ENCODE measurements around the gene C13orf46. TPM values are rescaled to one million over a fixed set of nuclear protein-coding genes. Genes with fewer than 3 reads are reported as not detected.

The C13orf46 gene
- total and polyA plus RNA-seq, 8 donors = 2.9 to 23.1 (median 10.6) TPM

DNA sequence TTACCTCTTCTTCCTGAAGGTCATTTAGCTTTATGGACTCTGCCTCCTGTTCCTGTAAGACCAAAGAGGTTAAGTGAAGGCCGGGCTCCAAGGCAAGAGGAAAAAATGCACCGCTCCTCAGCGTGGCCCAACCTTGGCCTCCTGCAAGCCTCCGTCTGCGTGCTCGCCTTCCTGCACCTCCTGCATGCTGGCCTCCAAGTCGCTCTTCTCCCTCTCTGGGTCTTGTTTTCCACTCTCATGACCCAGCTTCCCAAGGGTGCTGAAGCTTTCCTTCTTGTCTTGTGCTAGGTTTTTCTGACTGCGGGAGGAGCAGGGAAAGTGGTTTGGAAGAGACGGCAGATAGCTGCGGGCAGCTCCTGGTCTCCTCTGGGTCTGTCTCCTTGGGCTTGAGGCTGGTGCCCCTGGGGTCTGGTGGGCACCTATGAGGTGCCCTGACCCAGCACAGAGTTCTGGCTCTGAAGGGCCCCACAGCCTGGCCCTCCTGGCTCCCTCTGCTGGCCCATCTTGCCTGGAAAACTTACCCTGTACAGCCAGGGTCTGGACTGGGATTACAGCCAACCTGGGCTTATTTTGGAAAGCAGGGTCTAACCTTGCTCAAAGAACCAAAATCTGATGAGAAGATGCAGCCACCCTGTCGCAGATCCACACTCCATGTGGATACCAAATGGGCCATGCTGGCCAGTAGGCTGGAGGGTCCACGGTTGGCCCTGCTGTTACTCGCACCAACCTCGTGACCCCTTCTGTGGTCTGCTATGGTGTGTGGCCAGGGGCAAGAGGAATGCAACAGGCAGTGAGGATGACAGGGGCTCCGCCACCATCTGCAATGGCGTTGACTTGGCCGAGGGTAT lies 5.2 kb downstream of the C13orf46 start:
- H3K4me1 ChIP-seq = peaks cover 25 to 40% (median 39%) of the 10 kb centered on the region in 3 donors
- intact Hi-C loops (cut with DNase I) = no loop called here
- DNase-seq (peak in 3 of 6 donors; percentile 46 to 59 (median 55)), FAIRE-seq (no peak), ATAC-seq (no peak)
- no peaks in the 10 kb centered on the region for H3K27me3 ChIP-seq
- 89 to 94% methylated on average over 17 of the region's 17 CpGs for WGBS, 2 donors
- TF ChIP-seq, protein P1, sequence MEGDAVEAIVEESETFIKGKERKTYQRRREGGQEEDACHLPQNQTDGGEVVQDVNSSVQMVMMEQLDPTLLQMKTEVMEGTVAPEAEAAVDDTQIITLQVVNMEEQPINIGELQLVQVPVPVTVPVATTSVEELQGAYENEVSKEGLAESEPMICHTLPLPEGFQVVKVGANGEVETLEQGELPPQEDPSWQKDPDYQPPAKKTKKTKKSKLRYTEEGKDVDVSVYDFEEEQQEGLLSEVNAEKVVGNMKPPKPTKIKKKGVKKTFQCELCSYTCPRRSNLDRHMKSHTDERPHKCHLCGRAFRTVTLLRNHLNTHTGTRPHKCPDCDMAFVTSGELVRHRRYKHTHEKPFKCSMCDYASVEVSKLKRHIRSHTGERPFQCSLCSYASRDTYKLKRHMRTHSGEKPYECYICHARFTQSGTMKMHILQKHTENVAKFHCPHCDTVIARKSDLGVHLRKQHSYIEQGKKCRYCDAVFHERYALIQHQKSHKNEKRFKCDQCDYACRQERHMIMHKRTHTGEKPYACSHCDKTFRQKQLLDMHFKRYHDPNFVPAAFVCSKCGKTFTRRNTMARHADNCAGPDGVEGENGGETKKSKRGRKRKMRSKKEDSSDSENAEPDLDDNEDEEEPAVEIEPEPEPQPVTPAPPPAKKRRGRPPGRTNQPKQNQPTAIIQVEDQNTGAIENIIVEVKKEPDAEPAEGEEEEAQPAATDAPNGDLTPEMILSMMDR (IDR thresholded peaks at IDR 0.05) = no peak
- H3K27ac ChIP-seq = peak overlapping the region; percentile 92 to 97 (median 94)
- H3K36me3 ChIP-seq = no peaks in the 10 kb centered on the region
- H3K4me3 ChIP-seq = peak overlapping the region in 2 of 4 donors; percentile 34 to 46
- no peaks in the 10 kb centered on the region for H3K9me3 ChIP-seq

DNA sequence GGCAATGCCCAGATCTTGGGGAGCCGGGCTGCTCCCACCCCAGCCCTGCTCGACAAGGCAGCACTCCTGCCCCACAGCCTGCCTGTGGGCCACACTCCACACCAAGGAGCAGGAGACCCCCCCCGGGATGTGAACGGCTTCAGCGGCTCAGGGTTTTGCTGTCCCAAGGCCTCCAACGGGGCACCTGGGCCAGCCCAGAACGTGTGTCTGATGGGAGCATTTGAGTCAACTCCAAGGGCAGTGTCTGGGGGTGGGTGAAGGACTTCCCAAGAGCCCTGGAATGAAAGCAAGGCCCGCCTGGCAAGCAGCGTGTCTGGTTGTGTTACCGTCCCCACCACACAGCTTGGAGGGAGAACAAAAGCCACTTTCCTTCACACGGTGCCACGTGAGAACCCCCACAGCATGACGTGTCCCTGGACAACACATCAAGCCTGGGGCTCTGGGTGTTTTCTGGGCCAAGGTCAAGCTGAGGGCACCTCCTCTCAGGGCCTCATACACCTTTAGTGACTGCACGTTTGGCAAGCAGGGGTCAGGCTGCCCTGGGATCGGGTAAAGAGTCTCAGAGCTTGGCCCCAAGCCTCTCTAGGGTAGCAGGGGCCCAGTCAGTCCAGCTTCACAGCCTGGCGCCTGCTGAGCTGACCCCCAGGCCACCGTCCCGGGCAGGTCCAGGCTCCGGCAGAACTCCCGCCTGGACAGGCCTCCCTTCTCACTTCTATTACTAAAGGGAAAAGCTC lies 6.0 kb downstream of the C13orf46 start:
- intact Hi-C loops (cut with DNase I) = no loop called here
- H3K4me1 ChIP-seq = peaks cover 25 to 40% (median 39%) of the 10 kb centered on the region in 3 donors
- peak; percentile 53 to 90 (median 74) for DNase-seq
- H3K4me3 ChIP-seq = peak overlapping the region in 1 of 4 donors; percentile 46
- no peaks in the 10 kb centered on the region for H3K36me3 ChIP-seq
- H3K27ac ChIP-seq = peak overlapping the region; percentile 52 to 97 (median 94)
- H3K9me3 ChIP-seq = no peaks in the 10 kb centered on the region
- TF ChIP-seq, protein P1 (IDR thresholded peaks at IDR 0.05) = no peak
- ATAC-seq = peak; percentile 1 to 33 (median 22)
- WGBS, 2 donors = 40 to 61% methylated on average over 20 of the region's 20 CpGs
- FAIRE-seq = no peak
- H3K27me3 ChIP-seq = no peaks in the 10 kb centered on the region

DNA sequence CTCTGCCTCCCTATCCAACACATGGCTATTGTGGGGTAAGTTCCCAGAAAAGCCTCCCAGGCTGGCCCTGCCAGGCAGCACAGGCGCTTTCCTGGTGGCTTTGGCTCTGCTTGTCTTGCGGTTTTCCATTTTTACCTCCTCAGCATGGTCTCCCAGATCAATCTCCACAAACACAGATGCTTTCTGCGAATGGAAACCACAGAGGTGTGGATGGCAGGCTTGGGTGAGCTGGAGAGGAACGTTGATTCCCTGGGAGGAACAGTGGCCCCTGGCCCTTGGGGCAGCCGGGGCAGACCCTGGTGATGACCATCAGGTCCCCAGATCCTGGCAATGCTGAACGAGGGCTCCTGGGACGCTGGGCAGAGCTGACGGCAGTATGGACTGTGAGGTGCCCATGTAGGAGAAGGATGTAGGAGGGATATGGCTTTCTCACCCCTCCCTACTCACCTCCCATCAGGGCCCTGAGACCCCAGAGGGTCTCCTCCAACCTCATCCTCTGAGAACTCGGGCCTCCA lies 6.6 kb downstream of the C13orf46 start:
- WGBS, 2 donors = 95 to 97% methylated on average over 9 of the region's 9 CpGs
- no peaks in the 10 kb centered on the region for H3K27me3 ChIP-seq
- H3K36me3 ChIP-seq = no peaks in the 10 kb centered on the region
- FAIRE-seq = no peak
- TF ChIP-seq, protein P1 (IDR thresholded peaks at IDR 0.05) = no peak
- DNase-seq = peak in 3 of 6 donors; percentile 42 to 67 (median 46)
- H3K27ac ChIP-seq = peak overlapping the region; percentile 36 to 97 (median 74)
- H3K4me3 ChIP-seq = no peak overlapping the region
- intact Hi-C loops (cut with DNase I) = no loop called here
- no peak for ATAC-seq
- peaks cover 25 to 40% (median 39%) of the 10 kb centered on the region in 3 donors for H3K4me1 ChIP-seq
- H3K9me3 ChIP-seq = no peaks in the 10 kb centered on the region

DNA sequence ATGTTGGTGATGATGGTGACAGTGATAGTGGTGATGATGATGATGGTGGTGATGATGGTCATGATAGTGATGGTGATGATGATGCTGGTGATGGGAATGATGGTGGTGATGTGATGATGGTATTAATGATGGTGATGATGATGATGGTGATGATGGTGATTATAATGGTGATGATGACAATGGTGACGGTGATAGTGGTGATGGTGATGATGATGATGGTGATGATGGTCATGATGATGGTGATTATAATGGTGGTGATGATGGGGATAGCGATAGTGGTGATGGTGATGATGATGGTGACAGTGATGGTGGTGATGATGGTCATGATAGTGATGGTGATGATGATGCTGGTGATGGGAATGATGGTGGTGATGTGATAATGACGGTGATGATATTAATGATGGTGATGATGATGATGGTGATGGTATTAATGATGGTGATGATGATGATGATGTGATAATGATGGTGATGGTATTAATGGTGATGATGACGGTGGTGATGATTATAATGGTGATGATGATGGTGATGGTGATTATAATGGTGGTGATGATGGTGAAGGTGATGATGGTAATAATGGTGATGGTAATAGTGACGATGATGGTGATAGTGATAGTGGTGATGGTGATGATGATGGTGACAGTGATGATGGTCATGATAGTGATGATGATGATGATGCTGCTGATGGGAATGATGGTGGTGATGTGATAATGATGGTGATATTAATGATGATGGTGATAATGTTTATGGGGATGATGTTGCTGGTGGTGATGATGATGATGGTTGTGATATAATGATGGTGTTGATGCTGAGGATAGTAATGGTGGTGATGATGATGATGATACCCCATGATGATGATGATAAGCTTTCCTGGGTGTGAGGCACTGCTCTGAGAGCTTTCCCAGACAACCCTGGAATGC lies 7.7 kb downstream of the C13orf46 start:
- no peak for FAIRE-seq
- H3K9me3 ChIP-seq = no peaks in the 10 kb centered on the region
- no peak for ATAC-seq
- no peak for DNase-seq
- 97 to 98% methylated on average over 5 of the region's 5 CpGs for WGBS, 2 donors
- H3K4me1 ChIP-seq = peaks cover 20 to 31% (median 29%) of the 10 kb centered on the region in 3 donors
- H3K36me3 ChIP-seq = no peaks in the 10 kb centered on the region
- TF ChIP-seq, protein P1 (IDR thresholded peaks at IDR 0.05) = no peak
- no peaks in the 10 kb centered on the region for H3K27me3 ChIP-seq
- intact Hi-C loops (cut with DNase I) = no loop called here
- no peak overlapping the region for H3K4me3 ChIP-seq
- no peak overlapping the region for H3K27ac ChIP-seq
